Activated T-helper 2 cell treated with anti-CD3 and anti-CD28 coated beads, Interferon-gamma antibody, Interleukin-2, Interleukin-4, amounts not matched to agents 10 μg/mL and 5 μg/mL and 100 μg/mL, durations not matched to agents 14 hours and 24 hours and 36 hours (primary cell): Measurements from ENCODE around the gene PLEKHG2. TPM values are rescaled to one million over a fixed set of nuclear protein-coding genes. Genes with fewer than 3 reads are reported as not detected.

Source experiments
- DNase-seq: peaks from one replicate; pipeline ENCODE4 v3.0.0; 2021; ENCODE audit warnings: low spot score
- H3K27ac Mint-ChIP-seq: one replicate; pipeline ENCODE4 v1.8.0; 2021; ENCODE audit warnings: mixed read lengths
- H3K27me3 Mint-ChIP-seq: one replicate; pipeline ENCODE4 v1.8.0; 2021; ENCODE audit warnings: low read depth, mixed read lengths
- H3K36me3 Mint-ChIP-seq: one replicate; pipeline ENCODE4 v1.8.0; 2021; ENCODE audit warnings: low read depth, mixed read lengths
- H3K4me1 Mint-ChIP-seq: one replicate; pipeline ENCODE4 v1.8.0; 2021; ENCODE audit warnings: low read depth, mixed read lengths
- H3K4me3 Mint-ChIP-seq: one replicate; pipeline ENCODE4 v1.8.0; 2021; ENCODE audit warnings: low read depth, mild to moderate bottlenecking, moderate library complexity, mixed read lengths
- H3K9me3 Mint-ChIP-seq: one replicate; pipeline ENCODE4 v1.8.0; 2021; ENCODE audit warnings: mixed read lengths
- intact Hi-C: fragments of 100-400 bp; cut with micrococcal nuclease; formaldehyde crosslinking; loops from one replicate; pipeline ENCODE4 v1.15.1; 2023
- total RNA-seq: library from RNA; stranded (reverse); gene quantifications from 2 replicates; pipeline ENCODE4 v1.2.3, GENCODE V29; 2022

Gene PLEKHG2
- total RNA-seq, 1 donor from 2014 or later, result 49.8 TPM

DNA sequence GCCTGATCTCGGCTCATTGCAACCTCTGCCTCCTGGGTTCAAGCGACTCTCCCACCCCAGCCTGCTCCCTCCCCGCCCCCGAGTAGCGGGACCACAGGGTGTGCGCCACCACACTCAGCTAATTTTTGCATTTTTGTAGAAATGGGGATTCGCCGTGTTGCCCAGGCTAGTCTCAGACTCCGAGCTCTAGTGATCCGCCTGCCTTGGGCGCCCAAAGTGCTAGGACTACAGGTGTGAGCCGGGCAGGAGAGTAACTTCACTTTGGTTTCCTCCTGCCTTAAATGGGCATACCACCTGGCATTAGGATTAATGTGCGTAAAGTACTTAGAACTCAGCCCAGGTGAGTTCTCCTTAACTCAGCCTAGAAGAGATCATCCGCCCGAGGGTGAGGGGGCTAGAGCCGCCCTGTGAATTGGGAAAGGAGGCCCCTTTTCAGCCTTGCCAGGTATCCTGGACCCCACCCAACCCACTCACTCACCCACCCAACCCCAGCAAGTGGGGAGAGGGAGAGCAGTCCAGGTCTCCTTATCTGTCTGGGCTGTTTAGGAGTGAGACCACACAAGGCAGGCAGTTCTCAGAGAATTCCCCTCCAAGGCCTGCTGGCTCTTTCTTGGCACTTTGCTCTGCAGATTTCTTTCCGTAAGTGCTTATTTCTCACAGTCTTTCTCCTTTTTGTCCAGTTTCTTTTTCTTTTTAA lies 7.1 kb upstream of the PLEKHG2 start:
- intact Hi-C loops, result loop anchor here (5.0 to 10.0 kb wide), 2 partner anchors 551 to 1392 kb away; partner anchors contain the start of gene EGLN2
- DNase-seq, result no peak
- H3K9me3 Mint-ChIP-seq, result no peaks in the 10 kb centered on the region
- peaks cover 19% of the 10 kb centered on the region for H3K36me3 Mint-ChIP-seq
- H3K4me3 Mint-ChIP-seq, result no peak overlapping the region
- H3K4me1 Mint-ChIP-seq, result peaks cover 49% of the 10 kb centered on the region
- H3K27ac Mint-ChIP-seq, result peak overlapping the region; percentile 28
- H3K27me3 Mint-ChIP-seq, result no peaks in the 10 kb centered on the region

DNA sequence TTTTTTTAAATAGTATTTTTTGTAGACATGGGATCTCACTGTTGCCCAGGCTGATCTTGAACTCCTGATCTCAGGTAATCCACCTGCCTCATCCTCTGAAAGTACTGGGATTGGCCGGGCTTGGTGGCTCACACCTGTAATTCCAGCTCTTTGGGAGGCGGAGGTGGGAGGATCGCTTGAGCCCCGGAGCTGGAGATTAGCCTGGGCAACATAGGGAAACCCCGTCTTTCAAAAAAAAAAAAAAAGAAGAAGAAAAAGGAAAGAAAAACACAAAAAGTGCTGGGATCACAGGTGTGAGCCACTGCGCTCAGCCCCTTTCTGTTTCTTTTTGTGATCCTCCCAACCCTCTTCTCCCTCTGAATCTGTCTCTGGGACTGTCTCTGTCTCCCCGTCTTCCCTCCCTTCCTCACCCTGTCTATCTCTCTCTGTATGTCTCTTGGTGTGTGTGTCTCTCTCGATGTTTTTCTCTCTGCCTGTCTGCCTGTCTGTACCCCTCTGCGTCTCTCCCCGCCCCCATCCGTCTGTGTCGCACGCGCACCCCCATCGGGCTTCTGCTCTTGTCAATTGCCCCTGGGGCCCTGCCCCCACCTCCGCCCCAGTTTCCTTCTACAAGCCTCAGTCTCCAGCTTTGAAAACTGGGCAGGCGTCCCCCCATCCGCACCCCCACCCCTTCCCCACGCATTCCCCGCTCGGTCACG lies 6.4 kb upstream of the PLEKHG2 start:
- Mint-ChIP-seq H3K9me3 (no peaks in the 10 kb centered on the region), H3K4me1 (peaks cover 51% of the 10 kb centered on the region), H3K4me3 (peak overlapping the region; percentile 83), H3K27ac (peak overlapping the region; percentile 82), H3K27me3 (no peaks in the 10 kb centered on the region), H3K36me3 (peaks cover 22% of the 10 kb centered on the region)
- intact Hi-C loops, result loop anchor here (5.0 to 10.0 kb wide), 2 partner anchors 551 to 1391 kb away; partner anchors contain the start of gene EGLN2
- peak; percentile 75 for DNase-seq

DNA sequence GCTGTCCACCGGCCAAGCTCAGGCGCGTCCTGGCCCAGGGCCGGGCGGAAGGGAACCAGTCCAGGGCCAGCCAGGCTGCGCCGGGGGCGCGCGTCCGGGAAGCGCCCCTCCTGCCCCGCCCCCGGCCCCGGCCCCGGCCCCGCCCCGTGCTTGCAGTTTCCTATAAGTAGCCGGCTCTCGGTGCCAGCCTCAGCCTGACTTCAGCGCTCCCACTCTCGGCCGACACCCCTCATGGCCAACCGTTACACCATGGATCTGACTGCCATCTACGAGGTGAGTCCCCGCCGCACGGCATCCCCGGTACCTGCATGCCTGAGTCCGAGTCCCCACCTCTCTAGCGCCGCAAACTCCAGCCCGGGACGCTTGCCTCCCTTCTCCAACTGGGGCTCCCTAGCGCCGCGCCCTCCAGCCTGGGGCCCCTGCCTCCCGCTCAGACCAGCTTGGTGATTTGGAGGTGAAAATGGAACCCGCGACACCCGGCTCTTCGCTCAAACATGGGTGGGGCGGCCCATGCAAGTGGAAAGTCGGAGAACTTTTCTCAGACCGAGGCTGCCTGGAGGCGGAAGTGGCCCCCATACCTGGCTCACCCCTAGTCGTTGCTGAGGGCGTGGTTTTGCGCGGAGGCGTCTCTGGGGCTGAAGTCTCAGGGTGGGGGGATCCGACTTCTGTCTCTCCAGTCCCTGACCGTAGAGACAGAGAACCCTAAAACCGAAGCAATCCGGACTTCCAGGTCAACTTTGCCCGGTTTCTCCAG lies 5.6 kb upstream of the PLEKHG2 start, which contains the start of gene ZFP36:
Gene ZFP36 (plus strand): TSS at position 192 of the 754 bp plus-strand sequence. CDS start 58 bp downstream, at position 250.
- no peaks in the 10 kb centered on the region for H3K27me3 Mint-ChIP-seq
- peak within 1 kb of the TSS; percentile 88 for H3K27ac Mint-ChIP-seq
- peaks cover 51% of the 10 kb centered on the region for H3K4me1 Mint-ChIP-seq
- H3K36me3 Mint-ChIP-seq, result peaks cover 23% of the 10 kb centered on the region
- intact Hi-C loops, result loop anchor here (5.0 to 10.0 kb wide), 2 partner anchors 552 to 1390 kb away; partner anchors contain the start of gene EGLN2
- peak; percentile 82 for DNase-seq
- H3K4me3 Mint-ChIP-seq, result peak within 1 kb of the TSS; percentile 97
- no peaks in the 10 kb centered on the region for H3K9me3 Mint-ChIP-seq

DNA sequence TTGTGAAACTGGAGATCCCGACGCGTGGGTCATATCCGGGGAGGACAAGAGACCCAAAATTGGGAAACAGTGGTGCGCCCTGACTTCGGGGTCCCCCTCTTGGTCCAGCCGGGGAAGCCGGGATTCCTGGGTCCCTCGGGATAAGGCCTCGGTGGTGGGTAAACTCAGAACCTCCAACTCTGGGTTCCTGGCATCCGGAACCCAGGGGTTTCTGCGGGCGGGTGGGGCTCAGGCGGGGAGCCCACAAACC lies 5.1 kb upstream of the PLEKHG2 start:
- H3K4me1 Mint-ChIP-seq, result peaks cover 46% of the 10 kb centered on the region
- H3K36me3 Mint-ChIP-seq, result peaks cover 23% of the 10 kb centered on the region
- intact Hi-C loops, result loop anchor here (5.0 to 10.0 kb wide), 2 partner anchors 553 to 1390 kb away; partner anchors contain the start of gene EGLN2
- no peaks in the 10 kb centered on the region for H3K9me3 Mint-ChIP-seq
- H3K4me3 Mint-ChIP-seq, result peak overlapping the region; percentile 97
- H3K27me3 Mint-ChIP-seq, result no peaks in the 10 kb centered on the region
- peak overlapping the region; percentile 88 for H3K27ac Mint-ChIP-seq
- DNase-seq, result no peak

DNA sequence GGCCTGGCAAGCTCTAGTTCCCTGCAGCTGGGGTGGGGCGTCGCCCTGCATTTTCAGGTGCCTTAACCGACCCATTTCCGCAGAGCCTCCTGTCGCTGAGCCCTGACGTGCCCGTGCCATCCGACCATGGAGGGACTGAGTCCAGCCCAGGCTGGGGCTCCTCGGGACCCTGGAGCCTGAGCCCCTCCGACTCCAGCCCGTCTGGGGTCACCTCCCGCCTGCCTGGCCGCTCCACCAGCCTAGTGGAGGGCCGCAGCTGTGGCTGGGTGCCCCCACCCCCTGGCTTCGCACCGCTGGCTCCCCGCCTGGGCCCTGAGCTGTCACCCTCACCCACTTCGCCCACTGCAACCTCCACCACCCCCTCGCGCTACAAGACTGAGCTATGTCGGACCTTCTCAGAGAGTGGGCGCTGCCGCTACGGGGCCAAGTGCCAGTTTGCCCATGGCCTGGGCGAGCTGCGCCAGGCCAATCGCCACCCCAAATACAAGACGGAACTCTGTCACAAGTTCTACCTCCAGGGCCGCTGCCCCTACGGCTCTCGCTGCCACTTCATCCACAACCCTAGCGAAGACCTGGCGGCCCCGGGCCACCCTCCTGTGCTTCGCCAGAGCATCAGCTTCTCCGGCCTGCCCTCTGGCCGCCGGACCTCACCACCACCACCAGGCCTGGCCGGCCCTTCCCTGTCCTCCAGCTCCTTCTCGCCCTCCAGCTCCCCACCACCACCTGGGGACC lies 4.6 kb upstream of the PLEKHG2 start:
- Mint-ChIP-seq H3K27me3 (no peaks in the 10 kb centered on the region), H3K9me3 (no peaks in the 10 kb centered on the region), H3K4me3 (peak overlapping the region; percentile 97), H3K36me3 (peaks cover 23% of the 10 kb centered on the region), H3K4me1 (peaks cover 41% of the 10 kb centered on the region), H3K27ac (peak overlapping the region; percentile 88)
- intact Hi-C loops, result loop anchor here (5.0 to 10.0 kb wide), 2 partner anchors 553 to 1389 kb away; partner anchors contain the start of gene EGLN2
- peak; percentile 71 for DNase-seq

DNA sequence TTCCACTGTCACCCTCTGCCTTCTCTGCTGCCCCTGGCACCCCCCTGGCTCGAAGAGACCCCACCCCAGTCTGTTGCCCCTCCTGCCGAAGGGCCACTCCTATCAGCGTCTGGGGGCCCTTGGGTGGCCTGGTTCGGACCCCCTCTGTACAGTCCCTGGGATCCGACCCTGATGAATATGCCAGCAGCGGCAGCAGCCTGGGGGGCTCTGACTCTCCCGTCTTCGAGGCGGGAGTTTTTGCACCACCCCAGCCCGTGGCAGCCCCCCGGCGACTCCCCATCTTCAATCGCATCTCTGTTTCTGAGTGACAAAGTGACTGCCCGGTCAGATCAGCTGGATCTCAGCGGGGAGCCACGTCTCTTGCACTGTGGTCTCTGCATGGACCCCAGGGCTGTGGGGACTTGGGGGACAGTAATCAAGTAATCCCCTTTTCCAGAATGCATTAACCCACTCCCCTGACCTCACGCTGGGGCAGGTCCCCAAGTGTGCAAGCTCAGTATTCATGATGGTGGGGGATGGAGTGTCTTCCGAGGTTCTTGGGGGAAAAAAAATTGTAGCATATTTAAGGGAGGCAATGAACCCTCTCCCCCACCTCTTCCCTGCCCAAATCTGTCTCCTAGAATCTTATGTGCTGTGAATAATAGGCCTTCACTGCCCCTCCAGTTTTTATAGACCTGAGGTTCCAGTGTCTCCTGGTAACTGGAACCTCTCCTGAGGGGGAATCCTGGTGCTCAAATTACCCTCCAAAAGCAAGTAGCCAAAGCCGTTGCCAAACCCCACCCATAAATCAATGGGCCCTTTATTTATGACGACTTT lies 3.9 kb upstream of the PLEKHG2 start:
- Mint-ChIP-seq H3K36me3 (peaks cover 23% of the 10 kb centered on the region), H3K4me3 (peak overlapping the region; percentile 97), H3K27ac (peak overlapping the region; percentile 88), H3K27me3 (no peaks in the 10 kb centered on the region), H3K9me3 (no peaks in the 10 kb centered on the region), H3K4me1 (peaks cover 40% of the 10 kb centered on the region)
- intact Hi-C loops, result loop anchor here (5.0 to 10.0 kb wide), 2 partner anchors 554 to 1389 kb away; partner anchors contain the start of gene EGLN2
- DNase-seq, result no peak

DNA sequence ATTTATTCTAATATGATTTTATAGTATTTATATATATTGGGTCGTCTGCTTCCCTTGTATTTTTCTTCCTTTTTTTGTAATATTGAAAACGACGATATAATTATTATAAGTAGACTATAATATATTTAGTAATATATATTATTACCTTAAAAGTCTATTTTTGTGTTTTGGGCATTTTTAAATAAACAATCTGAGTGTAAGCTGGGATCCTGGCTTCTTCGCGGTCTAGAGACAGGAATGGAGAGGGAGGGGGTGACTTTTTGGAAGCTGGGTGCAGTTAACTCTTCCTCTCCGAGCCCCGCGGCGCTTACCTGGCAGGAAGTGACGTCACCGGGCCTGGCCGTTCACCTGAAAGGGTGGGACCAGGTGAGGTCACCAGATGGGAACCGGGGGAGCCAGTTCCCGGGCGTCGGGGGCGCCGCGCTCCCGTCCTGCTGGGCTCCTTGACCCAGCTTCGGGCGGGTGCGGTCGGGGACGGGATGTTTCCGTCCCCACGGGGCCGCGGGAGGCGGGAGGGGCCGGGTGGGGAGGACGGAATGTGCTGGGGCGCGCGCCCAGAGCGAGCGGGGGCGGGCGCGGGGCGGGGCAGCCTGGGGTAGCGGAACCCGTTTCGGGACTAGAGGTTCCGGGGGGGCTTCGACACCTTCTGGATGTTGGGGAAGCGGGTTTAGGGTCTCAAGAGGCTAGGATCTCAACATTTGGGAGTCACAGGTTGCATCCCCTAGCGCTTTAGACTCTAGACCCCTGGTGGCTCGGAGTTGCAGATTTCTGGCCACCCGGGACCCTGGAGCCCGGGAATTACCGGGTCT lies 3.1 kb upstream of the PLEKHG2 start:
- intact Hi-C loops, result loop anchor here (1.0 to 10.0 kb wide), 3 partner anchors 197 to 1388 kb away; partner anchors contain the start of gene EGLN2
- Mint-ChIP-seq H3K27me3 (no peaks in the 10 kb centered on the region), H3K9me3 (no peaks in the 10 kb centered on the region), H3K4me3 (peak overlapping the region; percentile 97), H3K36me3 (peaks cover 31% of the 10 kb centered on the region), H3K27ac (peak overlapping the region; percentile 90), H3K4me1 (peaks cover 44% of the 10 kb centered on the region)
- peak; percentile 70 for DNase-seq

DNA sequence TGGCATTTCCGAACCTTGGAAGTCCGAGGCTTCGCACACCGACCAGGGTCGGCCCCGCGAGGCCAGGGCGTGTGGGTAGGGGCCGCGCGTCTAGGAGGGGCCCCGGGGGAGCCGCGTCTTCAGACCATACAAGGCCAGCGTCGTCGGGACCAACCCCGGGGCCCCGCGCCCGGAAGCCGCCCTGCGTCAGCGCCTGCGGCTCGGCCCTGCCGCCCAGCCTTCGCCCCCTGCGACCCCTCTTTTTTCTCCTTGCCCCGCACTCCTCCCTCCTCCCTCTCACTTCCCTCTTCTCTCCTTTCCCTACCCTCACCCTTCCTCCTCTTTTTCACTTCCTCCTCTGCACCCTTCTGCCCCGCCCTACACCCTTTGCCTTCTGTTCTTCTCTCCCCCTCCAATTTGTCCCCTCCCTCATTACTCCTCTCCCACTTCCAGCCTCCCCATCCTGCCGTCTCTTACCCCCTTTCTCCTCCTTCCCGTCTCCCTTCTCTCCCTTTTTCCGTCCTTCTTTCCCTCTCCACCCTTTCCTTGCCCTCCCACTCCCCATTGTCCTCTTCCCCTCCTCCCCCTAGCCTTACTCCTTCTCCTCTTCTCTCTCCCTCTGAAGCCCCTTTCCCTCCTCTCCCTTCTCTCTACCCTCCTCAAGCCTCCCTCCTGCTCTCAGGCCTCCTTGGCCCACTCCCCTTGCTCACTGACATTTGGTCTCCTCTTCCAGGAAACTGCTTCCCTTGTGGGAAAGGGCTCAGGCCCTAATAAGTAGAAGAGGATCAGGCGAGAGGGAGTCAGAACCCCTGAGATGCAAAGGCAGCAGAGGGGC lies 2.2 kb upstream of the PLEKHG2 start:
- peaks cover 36% of the 10 kb centered on the region for H3K36me3 Mint-ChIP-seq
- no peaks in the 10 kb centered on the region for H3K27me3 Mint-ChIP-seq
- peak overlapping the region; percentile 80 for H3K4me3 Mint-ChIP-seq
- peaks cover 46% of the 10 kb centered on the region for H3K4me1 Mint-ChIP-seq
- H3K9me3 Mint-ChIP-seq, result no peaks in the 10 kb centered on the region
- intact Hi-C loops, result loop anchor here (1.0 kb wide), 1 partner anchor 198 kb away; no protein-coding TSS in a partner anchor
- H3K27ac Mint-ChIP-seq, result peak overlapping the region; percentile 90
- DNase-seq, result peak; percentile 61

DNA sequence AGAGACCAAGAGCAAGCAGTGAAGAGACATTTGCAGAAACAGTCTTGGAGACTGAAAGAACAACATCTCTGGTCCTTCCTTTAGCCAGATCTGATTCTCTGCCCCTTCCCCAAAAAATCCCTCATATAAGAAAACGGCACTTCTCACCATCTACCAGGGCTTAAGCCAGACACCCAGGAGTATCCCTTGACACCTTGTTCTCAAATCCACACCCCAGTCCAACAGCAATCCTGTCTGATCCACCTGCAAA lies 1.7 kb upstream of the PLEKHG2 start:
- no peaks in the 10 kb centered on the region for H3K9me3 Mint-ChIP-seq
- intact Hi-C loops, result loop anchor here (1.0 kb wide), 2 partner anchors 9 to 198 kb away; no protein-coding TSS in a partner anchor
- H3K27ac Mint-ChIP-seq, result peak overlapping the region; percentile 90
- DNase-seq, result no peak
- H3K4me1 Mint-ChIP-seq, result peaks cover 42% of the 10 kb centered on the region
- H3K36me3 Mint-ChIP-seq, result peaks cover 39% of the 10 kb centered on the region
- H3K4me3 Mint-ChIP-seq, result peak overlapping the region; percentile 80
- no peaks in the 10 kb centered on the region for H3K27me3 Mint-ChIP-seq

DNA sequence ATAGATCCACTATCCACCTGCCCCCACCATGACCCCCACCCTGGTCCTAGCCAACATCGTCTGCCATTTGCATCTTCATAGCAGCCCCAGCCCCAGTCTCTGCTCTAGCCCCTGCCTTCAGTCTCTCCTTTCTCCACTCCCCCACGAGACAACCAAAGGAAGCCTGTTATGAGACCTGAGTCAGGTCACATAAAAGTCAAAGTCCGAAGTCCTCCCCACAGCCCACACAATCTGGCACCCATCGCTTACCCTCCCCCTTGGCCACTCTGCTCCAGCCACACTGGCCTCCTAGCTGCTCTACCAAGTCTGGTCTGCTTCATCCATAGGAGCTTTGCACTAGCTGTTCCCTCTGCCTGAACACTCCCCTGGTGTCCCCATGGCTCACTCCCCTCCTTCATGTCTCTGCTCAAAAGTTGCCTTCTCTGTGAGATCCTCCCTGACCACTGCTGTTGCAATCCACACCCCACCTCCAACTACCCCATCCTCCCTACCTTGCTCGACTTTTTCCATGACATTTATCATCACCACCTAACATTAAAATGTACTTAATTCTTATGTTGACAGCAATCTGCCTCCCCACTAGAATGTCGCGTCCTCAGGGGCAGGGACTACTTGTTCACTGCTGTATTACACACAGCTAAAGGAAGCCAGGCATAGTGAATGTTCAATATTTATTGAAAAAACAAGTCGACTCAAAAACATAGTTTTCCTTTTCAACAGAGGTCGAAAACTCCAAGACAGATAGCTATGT lies 1.2 kb upstream of the PLEKHG2 start:
- peak overlapping the region; percentile 90 for H3K27ac Mint-ChIP-seq
- H3K27me3 Mint-ChIP-seq, result no peaks in the 10 kb centered on the region
- no peaks in the 10 kb centered on the region for H3K9me3 Mint-ChIP-seq
- H3K36me3 Mint-ChIP-seq, result peaks cover 39% of the 10 kb centered on the region
- no peak for DNase-seq
- H3K4me3 Mint-ChIP-seq, result peak overlapping the region; percentile 80
- intact Hi-C loops, result loop anchor here (1.0 kb wide), 1 partner anchor 10 kb away; no protein-coding TSS in a partner anchor
- H3K4me1 Mint-ChIP-seq, result peaks cover 38% of the 10 kb centered on the region
